ENCODE measurements around the gene TAX1BP3.

TAX1BP3 gene

GRCh38 chr17:3622977-3623594 lies 45.3 kb downstream of the TAX1BP3 start:
- no peak for DNase-seq

GRCh38 chr17:3621146-3621720 lies 47.1 kb downstream of the TAX1BP3 start:
- DNase-seq, result no peak

GRCh38 chr17:3615160-3615870 lies 53.1 kb downstream of the TAX1BP3 start:
- no peak for DNase-seq

- DNase-seq, result no peak
Observed at GRCh38 chr17:3613124-3613523, 55.3 kb downstream of the TAX1BP3 start.

All from CD4-positive, alpha-beta T cell treated with Interleukin-17A for 1 hour (primary cell).